H1 (cell line): ENCODE results near the gene CDC7. TPM values are rescaled to one million over a fixed set of nuclear protein-coding genes. Genes with fewer than 3 reads are reported as not detected.

Source experiments
- CTCF ChIA-PET: fragments of 300-600 bp; sonication (Branson Sonifier 250); formaldehyde crosslinking; loops from one replicate; lab custom pipeline; 2021; ENCODE audit not compliant: partially characterized antibody; lab: Charles Lee
- POLR2A ChIA-PET: fragments of 300-600 bp; sonication (Branson Sonifier 250); formaldehyde crosslinking; loops from one replicate; lab custom pipeline; 2021; ENCODE audit warnings: inconsistent platforms; ENCODE audit not compliant: partially characterized antibody; lab: Charles Lee
- DNase-seq, 2 experiments: peaks; one replicate each; pipeline versions ENCODE4 v3.0.0 to v3.0.0-alpha.2; 2010 to 2022; ENCODE audit warnings: low spot score in 2 of 2, low read depth in 1 of 2, mixed read lengths in 1 of 2
- FAIRE-seq: peaks from 2 replicates; lab custom pipeline; 2011; peaks lifted over from hg19 to GRCh38; lab: Jason Lieb, UNC
- H2AFZ ChIP-seq: 2 replicates; pipeline ENCODE4 v1.8.1; 2012; ENCODE audit warnings: low read length, inconsistent platforms
- H2AK5ac ChIP-seq: 2 replicates; pipeline ENCODE4 v1.6.1; 2013; ENCODE audit warnings: low read depth, low read length
- H2BK120ac ChIP-seq: replicated peaks from 2 replicates; pipeline ENCODE3; 2013; ENCODE audit warnings: low read depth, low read length, inconsistent platforms
- H2BK12ac ChIP-seq: 2 replicates; pipeline ENCODE4 v1.6.1; 2013; ENCODE audit warnings: low read depth, low read length
- H2BK15ac ChIP-seq: 2 replicates; pipeline ENCODE4 v1.6.1; 2013; ENCODE audit warnings: low read length
- H2BK20ac ChIP-seq: 2 replicates; pipeline ENCODE4 v1.6.1; 2013; ENCODE audit warnings: low read length
- H2BK5ac ChIP-seq: 2 replicates; pipeline ENCODE4 v1.6.1; 2013; ENCODE audit warnings: low read depth, low read length
- H3K14ac ChIP-seq: 2 replicates; pipeline ENCODE4 v1.6.1; 2013; ENCODE audit warnings: inconsistent platforms; ENCODE audit not compliant: insufficient read length
- H3K18ac ChIP-seq: 2 replicates; pipeline ENCODE4 v1.6.1; 2013; ENCODE audit warnings: low read length; ENCODE audit errors: extremely low read depth
- H3K23ac ChIP-seq: 2 replicates; pipeline ENCODE4 v1.6.1; 2013; ENCODE audit warnings: inconsistent platforms; ENCODE audit not compliant: insufficient read length
- H3K23me2 ChIP-seq: 2 replicates; pipeline ENCODE4 v1.6.1; 2013; ENCODE audit warnings: low read depth, low read length
- H3K27ac ChIP-seq: 2 replicates; pipeline ENCODE4 v1.6.1; 2011; ENCODE audit warnings: low read depth, low read length, inconsistent platforms
- H3K27me3 ChIP-seq, 4 experiments: replicated peaks in 1 of 4; 1 replicate in 1 of 4; 2 replicates in 3 of 4; pipeline versions ENCODE4 v1.6.1 to v1.8.1; 2011 to 2013; ENCODE audit warnings: low read length in 3 of 4, mild to moderate bottlenecking in 3 of 4, inconsistent platforms in 2 of 4, mixed read lengths in 2 of 4, moderate library complexity in 1 of 4; ENCODE audit not compliant: control insufficient read depth in 3 of 4, insufficient read depth in 3 of 4; ENCODE audit errors: extremely low read depth in 1 of 4
- H3K36me3 ChIP-seq, 4 experiments: 2 replicates each; pipeline versions ENCODE4 v1.6.1 to v1.8.1; 2011 to 2013; ENCODE audit warnings: mild to moderate bottlenecking in 4 of 4, low read length in 3 of 4, moderate library complexity in 2 of 4, control low read depth in 1 of 4, inconsistent platforms in 1 of 4; ENCODE audit not compliant: insufficient read depth in 4 of 4, control insufficient read depth in 2 of 4
- H3K4ac ChIP-seq: replicated peaks from 2 replicates; pipeline ENCODE3; 2013; ENCODE audit warnings: low read length, low read depth, mixed read lengths, inconsistent platforms; ENCODE audit not compliant: insufficient read length
- H3K4me1 ChIP-seq, 4 experiments: replicated peaks in 1 of 4; 1 replicate in 1 of 4; 2 replicates in 3 of 4; pipeline versions ENCODE4 v1.6.1 to v1.8.1; 2011 to 2013; ENCODE audit warnings: low read length in 3 of 4, inconsistent platforms in 2 of 4, mixed read lengths in 1 of 4; ENCODE audit not compliant: insufficient read depth in 4 of 4, control insufficient read depth in 3 of 4
- H3K4me2 ChIP-seq, 2 experiments: 2 replicates each; pipeline versions ENCODE4 v1.6.1 to v1.8.1; 2011 to 2013; ENCODE audit warnings: low read depth in 2 of 2, low read length in 2 of 2, control low read depth in 1 of 2, inconsistent platforms in 1 of 2, mild to moderate bottlenecking in 1 of 2; ENCODE audit not compliant: insufficient read depth in 1 of 2
- H3K4me3 ChIP-seq, 4 experiments: fragments of 200-600, 300-600 bp in 1 of 4; sonication (generic), shearing (Covaris generic), sonication (Bioruptor Twin) in 1 of 4; 2 replicates each; pipeline versions ENCODE4 v1.5.1 to v1.8.1; 2011 to 2016; ENCODE audit warnings: low read length in 4 of 4, low read depth in 3 of 4, control low read depth in 2 of 4, inconsistent platforms in 2 of 4, mild to moderate bottlenecking in 2 of 4, mixed read lengths in 1 of 4, moderate library complexity in 1 of 4; ENCODE audit not compliant: insufficient read depth in 2 of 4; ENCODE audit errors: extremely low read depth in 1 of 4
- H3K56ac ChIP-seq: replicated peaks from 2 replicates; pipeline ENCODE3; 2013; ENCODE audit warnings: low read depth, mild to moderate bottlenecking, mixed read lengths, low read length, inconsistent platforms; ENCODE audit not compliant: insufficient read length
- H3K79me1 ChIP-seq: 2 replicates; pipeline ENCODE4 v1.6.1; 2013; ENCODE audit warnings: low read depth, low read length, control low read depth
- H3K79me2 ChIP-seq, 2 experiments: 2 replicates each; pipeline versions ENCODE4 v1.6.1 to v1.8.1; 2012 to 2013; ENCODE audit warnings: low read length in 2 of 2, mild to moderate bottlenecking in 2 of 2, inconsistent platforms in 1 of 2; ENCODE audit not compliant: insufficient read depth in 2 of 2, control insufficient read depth in 1 of 2
- H3K9ac ChIP-seq, 4 experiments: replicated peaks in 1 of 4; 1 replicate in 1 of 4; 2 replicates in 3 of 4; pipeline versions ENCODE4 v1.6.1 to v1.8.1; 2011 to 2013; ENCODE audit warnings: low read depth in 3 of 4, low read length in 3 of 4, control low read depth in 2 of 4, mild to moderate bottlenecking in 2 of 4, moderate library complexity in 2 of 4, inconsistent platforms in 1 of 4; ENCODE audit errors: extremely low read depth in 1 of 4
- H3K9me3 ChIP-seq, 2 experiments: 2 replicates each; pipeline versions ENCODE4 v1.6.1 to v1.8.1; 2012 to 2013; ENCODE audit warnings: mild to moderate bottlenecking in 2 of 2, moderate library complexity in 2 of 2, control low read depth in 1 of 2, inconsistent platforms in 1 of 2, low read depth in 1 of 2, low read length in 1 of 2, mixed read lengths in 1 of 2; ENCODE audit not compliant: insufficient read depth in 2 of 2
- H4K20me1 ChIP-seq, 2 experiments: replicated peaks in 1 of 2; 2 replicates each; pipeline versions ENCODE3 to v1.8.1; 2011 to 2013; ENCODE audit warnings: inconsistent platforms in 2 of 2, low read length in 2 of 2, mild to moderate bottlenecking in 1 of 2; ENCODE audit not compliant: insufficient read depth in 2 of 2, control insufficient read depth in 1 of 2
- H4K5ac ChIP-seq: 2 replicates; pipeline ENCODE4 v1.6.1; 2013; ENCODE audit warnings: low read length, low read depth, mixed read lengths, inconsistent platforms; ENCODE audit not compliant: insufficient read length
- H4K8ac ChIP-seq: 2 replicates; pipeline ENCODE4 v1.8.0; 2013; ENCODE audit warnings: mild to moderate bottlenecking, moderate library complexity, low read length, inconsistent platforms; ENCODE audit not compliant: insufficient read depth; ENCODE audit errors: extremely low read depth
- H4K91ac ChIP-seq: replicated peaks from 2 replicates; pipeline ENCODE3; 2013; ENCODE audit warnings: low read length, mixed read lengths, inconsistent platforms; ENCODE audit not compliant: insufficient read length
- CHD2 ChIP-seq: IDR thresholded peaks from 2 replicates; pipeline ENCODE4 v1.6.1; 2012; ENCODE audit warnings: low read length, improper control_type of control experiment
- GTF2F1 ChIP-seq: IDR thresholded peaks from 2 replicates; pipeline ENCODE4 v1.6.1; 2012; ENCODE audit warnings: low read depth, low read length, improper control_type of control experiment, borderline replicate concordance
- SIX5 ChIP-seq: IDR thresholded peaks from 2 replicates; pipeline ENCODE4 v1.6.1; 2011; ENCODE audit warnings: mild to moderate bottlenecking, low read depth, low read length
- SP4 ChIP-seq: IDR thresholded peaks from 2 replicates; pipeline ENCODE4 v1.6.1; 2012; ENCODE audit warnings: low read length, inconsistent platforms
- ZNF274 ChIP-seq: IDR thresholded peaks from 2 replicates; pipeline ENCODE4 v1.7.0; 2012; ENCODE audit warnings: low read length, borderline replicate concordance; ENCODE audit errors: extremely low read depth
- WGBS, 2 experiments: shearing (Covaris generic) in 1 of 2; methylation state at CpG; one replicate each; pipeline versions ENCODE4 v1.1.6 to v1.1.7; 2013 to 2015; ENCODE audit warnings: low lambda C conversion rate in 2 of 2, mixed read lengths in 2 of 2, inconsistent platforms in 1 of 2, low coverage in 1 of 2, missing lambda C conversion rate in 1 of 2; ENCODE audit not compliant: insufficient replicate concordance in 2 of 2, insufficient coverage in 1 of 2, insufficient read length in 1 of 2; ENCODE audit errors: extremely low coverage in 1 of 2, missing lambda C conversion rate in 1 of 2; 5-methylcytosine and 5-hydroxymethylcytosine counted together
- polyA plus RNA-seq, 7 experiments: library from polyadenylated mRNA; depleted of rRNA in 3 of 7; stranded (reverse) in 5 of 7; unstranded in 2 of 7; fragments of >200 nt in 5 of 7; fragments of 200-250 nt in 2 of 7; gene quantifications; 1 replicate in 5 of 7; 2 replicates in 1 of 7; 4 replicates in 1 of 7; pipeline versions ENCODE4 v1.2.1 to v1.2.3, GENCODE V29; 2011 to 2013; ENCODE audit warnings: missing spikeins in 2 of 7, mixed read lengths in 2 of 7
- total RNA-seq: library from RNA; stranded (reverse); fragmentation: NEBNext Ultra II Directional; extraction: Animal tissue kit (Norgen Biotek cat#: 25700); gene quantifications from 2 replicates; pipeline ENCODE4 v1.2.1, GENCODE V29; 2021
- TF ChIP-seq, protein P1 (sequence below): IDR thresholded peaks from 2 replicates; pipeline ENCODE4 v1.6.1; 2012; ENCODE audit warnings: low read length, inconsistent platforms

CDC7 gene
- total and polyA plus RNA-seq, 2 of the 8 experiments (the other 6 are each of a cell fraction or from before 2014, with no cell fraction given) = 12.2 to 34.4 TPM

DNA sequence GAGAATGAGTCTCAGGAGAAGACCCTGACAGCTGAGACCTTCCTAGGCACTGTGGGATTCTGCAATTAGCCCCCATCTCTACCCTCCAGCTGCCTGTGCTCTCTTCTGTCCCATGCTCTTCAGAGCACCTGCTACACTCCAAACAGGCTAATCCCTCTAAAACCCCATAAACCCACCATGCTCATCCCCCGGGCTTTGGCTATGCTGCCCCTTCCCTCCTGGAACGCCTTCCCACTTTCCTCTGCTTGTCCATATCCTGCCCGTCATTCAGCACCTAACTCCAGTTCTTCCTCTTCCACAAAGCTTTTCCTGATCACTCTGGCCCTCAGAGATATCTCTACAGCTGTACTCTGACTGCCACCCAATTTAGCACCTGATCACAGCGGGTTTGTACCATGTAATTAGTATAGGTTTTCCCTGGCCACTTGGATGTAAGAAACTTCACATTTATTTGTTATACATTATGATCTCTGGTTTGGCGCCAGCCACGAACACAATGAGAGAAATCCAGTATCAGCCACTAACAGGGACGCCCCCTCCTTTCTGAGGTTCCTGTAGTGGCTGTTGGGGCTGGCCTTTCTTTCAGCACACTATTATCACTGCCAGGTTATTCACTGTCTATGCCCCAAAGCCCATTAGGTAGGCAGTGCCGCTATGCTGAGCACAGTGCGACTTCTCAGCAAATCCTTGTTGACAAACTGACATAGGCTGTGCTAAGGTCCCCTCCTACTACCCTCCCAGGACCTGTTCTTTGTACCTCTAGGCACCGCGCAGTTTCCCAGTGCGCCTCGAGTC is 45.1 kb downstream of the CDC7 start:
- Histone ChIP-seq H3K9me3 (no peaks in the 10 kb centered on the region), H4K5ac (no peak overlapping the region), H2BK5ac (no peak overlapping the region), H3K4me1 (peaks cover 0 to 3% (median 0%) of the 10 kb centered on the region in 4 experiments; a peak in 1 of 7 replicates), H4K91ac (no peak overlapping the region), H3K79me1 (no peaks in the 10 kb centered on the region), H3K23ac (no peak overlapping the region), H3K27ac (no peak overlapping the region), H3K23me2 (no peaks in the 10 kb centered on the region; the same call in 1 of the 2 replicates), H3K18ac (no peak overlapping the region), H3K56ac (no peak overlapping the region), H2BK12ac (no peak overlapping the region), H4K8ac (peak overlapping the region; percentile 22; the same call in 1 of the 2 replicates), H2AK5ac (no peak overlapping the region), H3K27me3 (no peaks in the 10 kb centered on the region), H2BK120ac (no peak overlapping the region), H3K79me2 (no peaks in the 10 kb centered on the region), H2BK15ac (no peak overlapping the region), H2BK20ac (no peak overlapping the region), H2AFZ (no peak overlapping the region), H3K14ac (no peak overlapping the region), H3K36me3 (no peaks in the 10 kb centered on the region), H3K4ac (no peak overlapping the region), H3K9ac (no peak overlapping the region), H3K4me3 (no peak overlapping the region), H4K20me1 (no peaks in the 10 kb centered on the region), H3K4me2 (no peak overlapping the region; a peak in 1 of 4 replicates)
- no peak for DNase-seq
- 90% methylated on average over 13 of the region's 13 CpGs; no CpG with 5 or more reads in 1 of the 2 experiments for WGBS, 2 experiments
- FAIRE-seq = no peak
- ChIA-PET POLR2A (interaction anchor here (0.7 kb wide), 1 partner anchor 12 kb away, joined by 3 read pairs; no protein-coding TSS in a partner anchor), CTCF (interaction anchor here (1.0 to 1.4 kb wide), 3 partner anchors 33 to 381 kb away, joined by 3 to 4 read pairs (median 3); no protein-coding TSS in a partner anchor)
- TF ChIP-seq GTF2F1 (no peak), ZNF274 (no peak), CHD2 (no peak), SIX5 (no peak), SP4 (no peak)
- TF ChIP-seq, protein P1, sequence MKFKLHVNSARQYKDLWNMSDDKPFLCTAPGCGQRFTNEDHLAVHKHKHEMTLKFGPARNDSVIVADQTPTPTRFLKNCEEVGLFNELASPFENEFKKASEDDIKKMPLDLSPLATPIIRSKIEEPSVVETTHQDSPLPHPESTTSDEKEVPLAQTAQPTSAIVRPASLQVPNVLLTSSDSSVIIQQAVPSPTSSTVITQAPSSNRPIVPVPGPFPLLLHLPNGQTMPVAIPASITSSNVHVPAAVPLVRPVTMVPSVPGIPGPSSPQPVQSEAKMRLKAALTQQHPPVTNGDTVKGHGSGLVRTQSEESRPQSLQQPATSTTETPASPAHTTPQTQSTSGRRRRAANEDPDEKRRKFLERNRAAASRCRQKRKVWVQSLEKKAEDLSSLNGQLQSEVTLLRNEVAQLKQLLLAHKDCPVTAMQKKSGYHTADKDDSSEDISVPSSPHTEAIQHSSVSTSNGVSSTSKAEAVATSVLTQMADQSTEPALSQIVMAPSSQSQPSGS = no peak
